Activated CD4-positive, alpha-beta T cell treated with anti-CD3 and anti-CD28 coated beads for 36 hours (primary cell): Measurements from ENCODE around the gene EML6. TPM values are rescaled to one million over a fixed set of nuclear protein-coding genes. Genes with fewer than 3 reads are reported as not detected.

Experiments used
- ATAC-seq: fragments of 200-7000 bp; cut with Tn5 transposase; one replicate; pipeline ENCODE4 v1.10.0; 2021; ENCODE audit warnings: mild to moderate bottlenecking, moderate library complexity
- CTCF ChIA-PET: fragments of 350-600 bp; sonication (Branson Sonifier 250); formaldehyde crosslinking; loops from one replicate; lab custom pipeline; 2021; ENCODE audit warnings: antibody characterized with exemption; lab: Charles Lee
- POLR2A ChIA-PET: fragments of 350-600 bp; sonication (Branson Sonifier 250); formaldehyde crosslinking; loops from one replicate; lab custom pipeline; 2021; ENCODE audit warnings: antibody characterized with exemption, inconsistent platforms; lab: Charles Lee
- DNase-seq: peaks from one replicate; pipeline ENCODE4 v3.0.0-alpha.2; 2020
- H3K27ac Mint-ChIP-seq: one replicate; pipeline ENCODE4 v1.8.0; 2021; ENCODE audit warnings: mixed read lengths
- H3K27me3 Mint-ChIP-seq: one replicate; pipeline ENCODE4 v1.8.0; 2021; ENCODE audit warnings: mixed read lengths
- H3K36me3 Mint-ChIP-seq: one replicate; pipeline ENCODE4 v1.8.0; 2021; ENCODE audit warnings: low read depth, mixed read lengths
- H3K4me1 Mint-ChIP-seq: one replicate; pipeline ENCODE4 v1.8.0; 2021; ENCODE audit warnings: mixed read lengths
- H3K4me3 Mint-ChIP-seq: one replicate; pipeline ENCODE4 v1.8.0; 2021; ENCODE audit warnings: mild to moderate bottlenecking, moderate library complexity, mixed read lengths
- H3K9me3 Mint-ChIP-seq: one replicate; pipeline ENCODE4 v1.8.0; 2021; ENCODE audit warnings: low read depth, mixed read lengths
- intact Hi-C, 2 experiments: fragments of 100-400 bp; cut with DNase I in 1 of 2; cut with micrococcal nuclease in 1 of 2; formaldehyde crosslinking; loops; one replicate each; pipeline versions ENCODE4 v1.14.2 to v1.15.1; 2022 to 2024; cut with DNase I, micrococcal nuclease
- total RNA-seq, 2 experiments: library from RNA; stranded (reverse); gene quantifications; one replicate each; pipeline ENCODE4 v1.2.3, GENCODE V29; 2021

EML6 gene
- total RNA-seq, 2 experiments from 2014 or later = 0.16 to 0.30 TPM

DNA sequence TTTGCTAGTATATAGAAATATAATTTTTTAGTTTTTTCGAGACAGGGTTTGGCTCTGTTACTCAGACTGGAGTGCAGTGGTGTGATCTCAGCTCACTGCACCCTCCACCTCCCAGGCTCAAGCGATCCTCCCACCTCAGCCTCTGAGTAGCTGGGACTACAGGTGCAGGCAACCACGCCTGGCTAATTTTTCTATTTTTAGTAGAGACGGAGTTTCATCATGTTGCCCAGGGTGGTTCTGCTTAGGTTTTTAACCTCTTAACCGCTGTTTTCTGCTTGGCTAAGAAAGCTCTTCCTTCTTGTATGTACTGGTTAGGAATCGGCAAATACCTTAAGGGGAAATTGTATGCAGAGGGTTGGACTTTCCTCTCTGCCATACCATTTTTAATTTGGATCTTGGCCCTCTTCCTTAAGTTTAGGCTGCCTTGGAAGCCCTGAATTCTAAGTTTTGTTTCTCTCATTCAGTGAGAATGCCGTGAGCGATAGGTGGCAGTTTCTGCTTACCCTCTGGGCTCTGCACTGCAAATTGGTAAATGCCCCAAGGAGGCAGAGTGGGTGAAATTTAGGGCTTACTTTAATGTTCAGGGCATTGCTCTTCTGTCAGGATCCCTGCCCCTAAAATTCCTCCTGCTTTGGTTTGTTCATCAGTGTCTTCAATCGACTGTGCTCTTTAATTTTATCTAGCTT is 32.3 kb downstream of the EML6 start:
- no peak overlapping the region for H3K4me3 Mint-ChIP-seq
- no peaks in the 10 kb centered on the region for H3K9me3 Mint-ChIP-seq
- CTCF ChIA-PET = interaction anchor here (1.0 kb wide), 1 partner anchor 131 kb away, joined by 3 read pairs; no protein-coding TSS in a partner anchor
- no peak overlapping the region for H3K27ac Mint-ChIP-seq
- peaks cover 12% of the 10 kb centered on the region for H3K4me1 Mint-ChIP-seq
- ATAC-seq = no peak
- H3K36me3 Mint-ChIP-seq = no peaks in the 10 kb centered on the region
- H3K27me3 Mint-ChIP-seq = no peaks in the 10 kb centered on the region
- no peak for DNase-seq
- intact Hi-C loops = no loop called here
- POLR2A ChIA-PET = no interaction called here

DNA sequence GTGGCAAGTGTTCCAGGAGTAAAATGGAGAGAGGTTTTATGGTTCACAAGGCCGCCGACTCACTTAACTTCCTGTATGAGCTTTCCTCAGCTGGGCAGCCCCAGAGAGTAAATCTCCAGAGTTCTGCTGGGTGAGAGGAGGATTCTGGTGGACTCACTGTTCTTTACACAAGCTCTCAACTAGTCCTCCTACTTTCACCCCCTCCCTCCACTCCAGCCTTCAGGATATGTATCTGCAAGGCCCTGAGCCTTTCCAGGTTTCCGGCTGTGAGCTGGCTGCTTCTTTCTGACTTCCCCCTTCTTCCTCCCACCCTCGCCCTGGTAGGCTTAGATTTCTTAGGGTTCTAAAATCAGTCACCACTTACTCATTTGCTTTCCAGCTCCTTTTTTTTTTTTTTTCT is 34.0 kb downstream of the EML6 start:
- POLR2A ChIA-PET = no interaction called here
- H3K36me3 Mint-ChIP-seq = no peaks in the 10 kb centered on the region

DNA sequence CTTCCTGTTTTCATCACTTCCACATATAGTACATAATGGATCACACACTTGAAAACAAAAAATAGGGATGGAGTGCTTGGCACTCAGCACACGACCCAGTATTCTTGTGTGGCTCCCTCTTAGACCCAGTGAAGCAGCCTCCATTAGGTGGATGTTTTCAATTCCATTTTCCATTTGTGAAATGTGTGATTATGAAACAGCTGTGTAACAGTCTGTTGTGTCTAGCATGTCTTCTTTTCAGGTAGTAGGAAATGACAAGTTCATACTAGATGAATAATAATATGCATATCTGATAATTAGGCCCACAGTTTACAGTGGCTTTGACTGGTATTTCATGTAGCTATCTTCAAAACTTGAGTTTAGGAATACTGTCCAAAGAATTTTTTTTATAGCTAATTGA is 35.5 kb downstream of the EML6 start:
- H3K4me1 Mint-ChIP-seq = peaks cover 12% of the 10 kb centered on the region
- no peaks in the 10 kb centered on the region for H3K36me3 Mint-ChIP-seq
- H3K4me3 Mint-ChIP-seq = no peak overlapping the region
- H3K27me3 Mint-ChIP-seq = no peaks in the 10 kb centered on the region
- no peak overlapping the region for H3K27ac Mint-ChIP-seq
- intact Hi-C loops = no loop called here
- POLR2A ChIA-PET = no interaction called here
- CTCF ChIA-PET = interaction anchor here (0.9 to 1.3 kb wide), 2 partner anchors 80 to 652 kb away, joined by 3 to 4 read pairs; no protein-coding TSS in a partner anchor
- DNase-seq = no peak
- ATAC-seq = no peak
- no peaks in the 10 kb centered on the region for H3K9me3 Mint-ChIP-seq

More for the DNA sequence above, 34.0 kb downstream of the EML6 start:
- Mint-ChIP-seq H3K27me3 (no peaks in the 10 kb centered on the region), H3K4me3 (no peak overlapping the region), H3K9me3 (no peaks in the 10 kb centered on the region), H3K4me1 (peaks cover 12% of the 10 kb centered on the region), H3K27ac (no peak overlapping the region)
- DNase-seq (peak; percentile 40), ATAC-seq (peak; percentile 55)
- CTCF ChIA-PET = interaction anchor here (0.5 to 0.9 kb wide), 3 partner anchors 22 to 140 kb away, joined by 3 to 4 read pairs (median 3); no protein-coding TSS in a partner anchor
- intact Hi-C loops = no loop called here

DNA sequence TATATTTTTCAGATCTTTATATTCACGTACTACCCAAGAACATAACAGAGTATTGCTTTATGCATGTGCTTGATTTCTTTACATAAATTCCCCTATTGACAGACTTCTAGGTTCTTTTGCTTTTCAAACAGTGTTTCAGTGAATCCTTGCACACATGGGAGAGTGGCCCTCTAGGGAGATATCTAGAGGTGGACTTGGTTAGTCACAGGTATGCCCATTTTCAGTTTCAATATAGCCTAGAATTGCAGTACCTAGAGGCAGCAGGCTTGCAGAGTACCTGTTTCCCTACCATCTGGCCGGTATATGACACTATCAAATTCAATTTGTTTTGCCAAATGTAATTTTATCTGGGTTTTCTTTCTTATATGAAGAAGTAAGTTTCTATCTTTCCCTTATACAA is 36.8 kb downstream of the EML6 start:
- intact Hi-C loops = loop anchor here (5.0 kb wide), 2 partner anchors 77 to 252 kb away; no protein-coding TSS in a partner anchor
- H3K4me1 Mint-ChIP-seq = peaks cover 12% of the 10 kb centered on the region
- H3K36me3 Mint-ChIP-seq = no peaks in the 10 kb centered on the region
- H3K27ac Mint-ChIP-seq = no peak overlapping the region
- H3K4me3 Mint-ChIP-seq = no peak overlapping the region
- ATAC-seq = no peak
- no peaks in the 10 kb centered on the region for H3K9me3 Mint-ChIP-seq
- POLR2A ChIA-PET = no interaction called here
- CTCF ChIA-PET = interaction anchor here (1.0 kb wide), 1 partner anchor 21 kb away, joined by 3 read pairs; no protein-coding TSS in a partner anchor
- no peak for DNase-seq
- no peaks in the 10 kb centered on the region for H3K27me3 Mint-ChIP-seq

DNA sequence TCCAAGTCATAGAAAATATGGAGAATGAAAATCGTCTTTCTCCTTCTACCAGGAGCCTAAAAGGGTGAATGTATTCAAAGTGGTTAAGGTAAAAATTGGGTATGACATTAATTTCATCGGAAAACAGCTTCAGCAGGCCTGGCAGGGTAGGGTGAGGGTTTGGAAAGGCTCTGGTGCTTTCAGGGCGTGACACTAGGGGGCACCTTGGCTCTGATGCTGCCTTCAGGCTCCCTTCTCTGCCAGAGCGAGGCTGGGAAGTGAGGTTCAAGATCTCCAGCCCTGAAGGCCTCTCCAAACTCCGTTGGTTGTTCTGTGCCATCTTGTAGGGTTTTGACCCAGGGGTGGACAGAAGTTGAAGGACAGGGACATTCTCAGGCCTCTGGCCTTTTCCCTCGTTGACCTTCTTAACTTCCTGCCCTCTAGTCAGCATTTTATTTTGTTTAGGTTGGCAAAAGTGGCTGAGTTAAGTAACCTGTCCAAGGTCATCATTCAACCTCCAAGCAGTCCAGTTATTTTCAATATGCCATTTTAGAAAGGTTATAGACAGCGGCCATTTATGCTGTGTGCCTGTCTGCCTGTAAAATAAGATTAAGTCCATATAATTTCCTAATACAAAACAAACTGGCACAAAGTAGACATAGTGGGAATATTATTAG is 40.3 kb downstream of the EML6 start:
- Mint-ChIP-seq H3K4me1 (peaks cover 13% of the 10 kb centered on the region), H3K36me3 (no peaks in the 10 kb centered on the region)
- CTCF ChIA-PET = interaction anchor here (0.5 to 1.5 kb wide), 3 partner anchors 75 to 261 kb away, joined by 3 to 7 read pairs (median 3); no protein-coding TSS in a partner anchor

DNA sequence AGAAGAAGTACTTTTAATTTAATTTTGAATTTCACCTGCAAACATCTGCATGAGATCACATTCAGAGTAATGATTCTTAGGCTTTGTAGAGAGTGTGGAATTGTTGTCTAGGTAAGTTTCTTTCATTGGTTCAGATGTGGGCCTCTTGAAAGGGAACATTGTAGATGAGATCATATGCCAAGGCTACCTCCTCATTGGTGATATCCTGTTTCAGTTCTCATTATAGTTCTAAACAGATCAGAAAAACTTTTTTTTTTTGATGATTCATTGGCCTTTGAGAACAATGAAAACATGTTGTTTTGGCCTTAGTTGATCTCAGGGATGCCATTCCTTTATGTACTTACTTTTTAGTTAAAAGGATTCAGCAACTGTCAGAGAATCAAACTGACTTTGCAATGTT is 44.5 kb downstream of the EML6 start:
- H3K27ac Mint-ChIP-seq = peak overlapping the region; percentile 75

More for the DNA sequence above, 40.3 kb downstream of the EML6 start:
- Mint-ChIP-seq H3K27me3 (peaks cover 2% of the 10 kb centered on the region), H3K9me3 (no peaks in the 10 kb centered on the region), H3K4me3 (no peak overlapping the region), H3K27ac (no peak overlapping the region)
- DNase-seq (peak; percentile 64), ATAC-seq (peak; percentile 34)
- intact Hi-C loops = loop anchor here (1.0 to 5.0 kb wide), 4 partner anchors 74 to 411 kb away; no protein-coding TSS in a partner anchor
- POLR2A ChIA-PET = no interaction called here

DNA sequence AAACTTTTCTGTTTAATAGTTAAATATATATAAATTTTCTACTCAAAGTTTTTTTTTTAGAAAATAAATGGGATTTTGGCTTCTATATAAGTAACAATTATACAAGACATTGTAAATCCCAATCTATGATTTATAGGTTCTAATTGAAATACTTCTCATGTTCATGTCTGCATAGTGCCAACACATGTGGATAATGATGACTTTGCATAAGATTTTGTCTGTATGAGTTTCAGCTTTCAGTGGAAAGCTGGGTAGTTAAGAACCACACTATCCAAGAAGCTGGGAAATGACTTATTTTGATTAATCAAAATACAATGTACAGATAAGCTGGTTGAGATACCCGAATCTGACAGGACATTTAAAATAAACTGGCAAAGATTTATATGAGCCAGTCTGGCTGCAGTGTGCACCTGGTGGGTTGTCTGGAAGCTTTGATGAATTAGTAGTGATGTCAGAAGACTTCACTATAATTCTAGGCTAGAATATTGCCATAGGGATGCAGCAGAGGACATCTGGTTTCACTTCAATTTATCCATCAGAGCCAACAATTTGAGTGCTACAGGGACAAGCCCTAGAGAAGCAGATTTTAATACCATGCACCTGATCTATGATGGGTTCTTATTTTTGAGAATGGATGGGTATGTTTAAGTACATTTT is 45.4 kb downstream of the EML6 start:
- Mint-ChIP-seq H3K9me3 (no peaks in the 10 kb centered on the region), H3K4me3 (no peak overlapping the region), H3K4me1 (peaks cover 17% of the 10 kb centered on the region), H3K27me3 (peaks cover 2% of the 10 kb centered on the region), H3K27ac (no peak overlapping the region), H3K36me3 (no peaks in the 10 kb centered on the region)
- ChIA-PET POLR2A (no interaction called here), CTCF (interaction anchor here (1.7 kb wide), 1 partner anchor 46 kb away, joined by 3 read pairs; no protein-coding TSS in a partner anchor)
- DNase-seq (no peak), ATAC-seq (no peak)
- intact Hi-C loops = loop anchor here in 1 of 2 experiments (1.0 to 5.0 kb wide), 2 partner anchors 46 to 197 kb away; partner anchors contain the start of gene EML6

More for the DNA sequence above, 44.5 kb downstream of the EML6 start:
- ATAC-seq = peak; percentile 99
- Mint-ChIP-seq H3K9me3 (no peaks in the 10 kb centered on the region), H3K36me3 (no peaks in the 10 kb centered on the region), H3K27me3 (peaks cover 2% of the 10 kb centered on the region), H3K4me3 (no peak overlapping the region), H3K4me1 (peaks cover 17% of the 10 kb centered on the region)
- intact Hi-C loops = loop anchor here in 1 of 2 experiments (1.0 to 5.0 kb wide), 2 partner anchors 45 to 196 kb away; partner anchors contain the start of gene EML6
- ChIA-PET POLR2A (no interaction called here), CTCF (interaction anchor here (0.6 kb wide), 1 partner anchor 48 kb away, joined by 3 read pairs; no protein-coding TSS in a partner anchor)
- DNase-seq = no peak

DNA sequence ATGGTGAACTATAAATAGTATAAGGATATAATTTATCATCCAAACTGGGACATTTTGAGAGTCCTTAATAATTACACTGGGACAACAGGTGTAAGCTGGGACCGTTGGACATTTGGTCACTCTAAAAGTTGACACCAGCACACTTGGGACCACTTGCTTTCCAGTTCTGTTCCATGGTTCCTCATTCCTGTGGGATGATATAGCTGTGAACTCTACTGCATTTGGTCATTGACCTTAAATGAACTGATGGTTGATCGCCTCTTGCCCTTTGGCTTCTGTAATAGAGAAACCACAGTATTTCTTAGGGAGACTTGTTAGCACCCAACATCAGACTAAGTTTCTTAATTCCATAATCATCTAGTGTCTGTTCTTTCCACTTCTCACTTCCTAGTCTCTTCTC is 46.7 kb downstream of the EML6 start:
- H3K27ac Mint-ChIP-seq = no peak overlapping the region
- peaks cover 17% of the 10 kb centered on the region for H3K4me1 Mint-ChIP-seq
- H3K27me3 Mint-ChIP-seq = peaks cover 2% of the 10 kb centered on the region
- intact Hi-C loops = no loop called here
- no peaks in the 10 kb centered on the region for H3K36me3 Mint-ChIP-seq
- POLR2A ChIA-PET = no interaction called here
- H3K9me3 Mint-ChIP-seq = peaks cover 2% of the 10 kb centered on the region
- ATAC-seq (no peak), DNase-seq (no peak)
- CTCF ChIA-PET = no interaction called here
- no peak overlapping the region for H3K4me3 Mint-ChIP-seq

DNA sequence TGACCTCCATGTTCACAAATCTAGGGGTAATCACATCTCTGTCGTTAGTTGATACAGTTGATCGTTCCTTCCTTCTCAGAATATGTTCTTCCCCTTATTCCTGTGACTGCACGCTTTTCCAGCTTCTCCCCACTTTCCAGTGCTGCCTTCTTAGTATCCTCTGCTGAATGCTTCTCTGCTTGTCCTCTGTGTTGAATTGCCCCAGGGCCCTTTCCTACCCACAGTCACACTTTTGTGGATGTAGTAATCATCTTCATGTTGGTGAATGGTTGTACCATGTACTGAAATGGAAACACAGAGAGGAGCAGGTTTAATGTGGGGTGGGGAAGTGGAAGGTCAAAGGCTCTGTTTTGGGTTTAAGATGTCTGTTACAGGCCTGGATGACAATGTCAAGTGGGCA is 47.2 kb downstream of the EML6 start:
- no peak for ATAC-seq
- POLR2A ChIA-PET = no interaction called here
- peaks cover 5% of the 10 kb centered on the region for H3K9me3 Mint-ChIP-seq
- no peaks in the 10 kb centered on the region for H3K36me3 Mint-ChIP-seq
- H3K27ac Mint-ChIP-seq = no peak overlapping the region
- peaks cover 2% of the 10 kb centered on the region for H3K27me3 Mint-ChIP-seq
- intact Hi-C loops = no loop called here
- H3K4me3 Mint-ChIP-seq = no peak overlapping the region
- CTCF ChIA-PET = interaction anchor here (0.6 kb wide), 1 partner anchor 263 kb away, joined by 5 read pairs; no protein-coding TSS in a partner anchor
- H3K4me1 Mint-ChIP-seq = peaks cover 17% of the 10 kb centered on the region
- DNase-seq = no peak

DNA sequence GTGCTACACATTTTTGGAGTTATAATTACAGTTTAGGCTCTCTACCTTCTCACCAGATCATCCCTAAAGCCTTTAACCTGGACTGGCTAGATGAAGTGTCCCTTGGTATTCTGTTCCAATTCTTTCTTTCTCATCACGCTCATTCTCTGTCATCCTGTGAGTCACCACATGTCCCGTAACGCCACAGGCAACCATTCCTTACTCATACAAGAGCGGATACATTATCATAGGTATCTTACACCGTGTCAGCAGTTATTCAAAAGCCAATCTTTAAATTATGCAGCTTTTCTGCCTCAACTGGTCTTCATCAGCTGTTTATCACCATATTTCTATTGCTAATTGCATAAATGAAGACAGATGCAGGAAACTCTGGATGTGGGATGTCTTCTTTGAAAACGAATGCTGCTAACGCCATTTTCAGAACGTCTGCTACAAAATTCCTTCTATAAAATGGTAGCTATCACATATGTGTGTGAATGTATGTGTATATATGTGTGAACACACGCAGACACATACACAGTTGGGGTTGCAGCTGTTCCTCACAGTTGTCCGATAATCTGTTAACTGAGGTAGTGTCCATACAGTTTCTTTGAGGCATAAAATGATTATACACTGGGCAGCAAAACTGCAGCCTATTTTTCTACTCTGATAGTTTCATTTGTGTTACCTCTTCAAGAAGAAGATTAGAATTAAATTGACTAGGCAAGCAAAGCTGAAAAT is 47.9 kb downstream of the EML6 start:
- ATAC-seq = no peak
- no peak overlapping the region for H3K27ac Mint-ChIP-seq
- H3K27me3 Mint-ChIP-seq = no peaks in the 10 kb centered on the region
- H3K4me1 Mint-ChIP-seq = peaks cover 17% of the 10 kb centered on the region
- ChIA-PET POLR2A (no interaction called here), CTCF (interaction anchor here (0.6 kb wide), 1 partner anchor 263 kb away, joined by 5 read pairs; no protein-coding TSS in a partner anchor)
- DNase-seq = no peak
- intact Hi-C loops = no loop called here
- no peaks in the 10 kb centered on the region for H3K36me3 Mint-ChIP-seq
- no peak overlapping the region for H3K4me3 Mint-ChIP-seq
- peaks cover 10% of the 10 kb centered on the region for H3K9me3 Mint-ChIP-seq
